Measurements from ENCODE around the gene ITGA3. TPM values are rescaled to one million over a fixed set of nuclear protein-coding genes. Genes with fewer than 3 reads are reported as not detected.
A peak's percentile ranks its signal among the peaks of the same experiment; 100 is the strongest.

The ITGA3 gene
- total RNA-seq, 6 donors from 2014 or later, result 193 to 469 (median 350) TPM

GRCh38 chr17:50135316-50136095 lies 79.6 kb downstream of the ITGA3 start:
- DNase-seq, result no peak
- H3K36me3 ChIP-seq, result peaks cover 8 to 64% (median 57%) of the 10 kb centered on the region in 4 donors
- no peak overlapping the region for H3K4me3 ChIP-seq
- no peaks in the 10 kb centered on the region for H3K9me3 ChIP-seq
- H3K27me3 ChIP-seq, result peaks cover 0 to 4% (median 0%) of the 10 kb centered on the region in 4 donors
- TF ChIP-seq EP300 (IDR thresholded peaks at IDR 0.05), result no peak
- no peak for TF ChIP-seq POLR2AphosphoS5 (IDR thresholded peaks at IDR 0.05)
- TF ChIP-seq CTCF (IDR thresholded peaks at IDR 0.05), result no peak
- no peak for TF ChIP-seq POLR2A (IDR thresholded peaks at IDR 0.05)
- peaks cover 11 to 37% (median 28%) of the 10 kb centered on the region in 4 donors for H3K4me1 ChIP-seq
- peak overlapping the region in 1 of 4 donors; percentile 10 for H3K27ac ChIP-seq
- ATAC-seq (ENCODE audit: low FRiP score in 2 of 2), result no peak
- 86 to 94% methylated on average over 8 to 13 of the region's 16 CpGs for WGBS, 2 donors

DNA sequence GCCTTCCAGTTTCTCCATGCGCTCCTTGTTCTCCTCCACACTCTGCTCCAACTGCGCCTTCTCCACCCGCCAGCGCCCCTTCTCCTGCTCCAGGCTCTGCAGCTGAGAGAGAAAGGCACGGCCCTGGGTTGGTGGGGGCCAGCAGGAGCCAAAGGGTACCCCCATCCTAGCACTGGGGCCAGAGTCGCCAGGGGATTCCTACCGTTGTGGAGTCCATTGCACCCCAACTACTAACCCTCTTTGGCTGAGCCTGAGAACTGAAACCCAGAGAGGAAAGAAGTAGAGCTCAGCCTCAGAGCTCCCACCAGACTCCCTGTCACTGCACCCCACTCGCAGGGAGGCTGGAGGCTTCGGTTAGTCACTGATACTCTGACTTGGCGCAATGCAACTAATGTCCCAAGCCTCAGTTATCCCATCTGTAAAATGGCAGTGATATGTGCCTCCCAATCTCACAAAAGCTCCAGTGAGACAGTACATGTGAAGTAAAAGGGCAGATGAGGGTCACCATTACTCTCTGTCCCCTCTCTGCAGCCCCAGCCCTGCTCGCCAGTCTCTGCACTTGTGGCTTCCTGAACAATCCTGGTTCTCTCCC lies 80.3 kb downstream of the ITGA3 start:
- 93 to 97% methylated on average over 7 to 10 of the region's 11 CpGs for WGBS, 2 donors
- Histone ChIP-seq H3K9me3 (no peaks in the 10 kb centered on the region), H3K4me1 (peaks cover 18 to 40% (median 31%) of the 10 kb centered on the region in 4 donors), H3K36me3 (peaks cover 13 to 71% (median 64%) of the 10 kb centered on the region in 4 donors), H3K27me3 (no peaks in the 10 kb centered on the region), H3K27ac (no peak overlapping the region), H3K4me3 (no peak overlapping the region)
- ATAC-seq (ENCODE audit: low FRiP score in 2 of 2) (no peak), DNase-seq (no peak)
- no peak for TF ChIP-seq POLR2AphosphoS5 (IDR thresholded peaks at IDR 0.05)
- no peak for TF ChIP-seq POLR2A (IDR thresholded peaks at IDR 0.05)
- no peak for TF ChIP-seq CTCF (IDR thresholded peaks at IDR 0.05)
- no peak for TF ChIP-seq EP300 (IDR thresholded peaks at IDR 0.05)

GRCh38 chr17:50137042-50137441 lies 81.1 kb downstream of the ITGA3 start:
- 94% methylated on average over 4 of the region's 4 CpGs for WGBS, 2 donors
- H3K36me3 ChIP-seq, result peaks cover 13 to 80% (median 69%) of the 10 kb centered on the region in 4 donors
- H3K4me3 ChIP-seq, result no peak overlapping the region
- H3K27me3 ChIP-seq, result no peaks in the 10 kb centered on the region
- DNase-seq, result no peak
- peaks cover 22 to 48% (median 40%) of the 10 kb centered on the region in 4 donors for H3K4me1 ChIP-seq
- H3K27ac ChIP-seq, result no peak overlapping the region
- TF ChIP-seq CTCF (IDR thresholded peaks at IDR 0.05), result no peak
- no peak for TF ChIP-seq POLR2A (IDR thresholded peaks at IDR 0.05)
- no peak for TF ChIP-seq EP300 (IDR thresholded peaks at IDR 0.05)
- TF ChIP-seq POLR2AphosphoS5 (IDR thresholded peaks at IDR 0.05), result no peak
- H3K9me3 ChIP-seq, result no peaks in the 10 kb centered on the region
- ATAC-seq (ENCODE audit: low FRiP score in 2 of 2), result no peak

GRCh38 chr17:50139185-50139783 lies 83.4 kb downstream of the ITGA3 start:
- Histone ChIP-seq H3K9me3 (no peaks in the 10 kb centered on the region), H3K4me1 (peaks cover 36 to 50% (median 39%) of the 10 kb centered on the region in 4 donors), H3K27ac (peak overlapping the region in 3 of 4 donors; percentile 18 to 79 (median 62)), H3K36me3 (peaks cover 22 to 98% (median 89%) of the 10 kb centered on the region in 4 donors), H3K27me3 (no peaks in the 10 kb centered on the region), H3K4me3 (no peak overlapping the region)
- no peak for ATAC-seq (ENCODE audit: low FRiP score in 2 of 2)
- TF ChIP-seq CTCF (IDR thresholded peaks at IDR 0.05) (no peak), POLR2A (IDR thresholded peaks at IDR 0.05) (no peak), POLR2AphosphoS5 (IDR thresholded peaks at IDR 0.05) (no peak), EP300 (IDR thresholded peaks at IDR 0.05) (no peak)
- WGBS, 2 donors, result 80 to 85% methylated on average over 13 to 15 of the region's 15 CpGs
- no peak for DNase-seq

Other genes starting within 250 kb of the ITGA3 start
- not detected for gene TAC4, start 208.0 kb upstream of the ITGA3 start, total RNA-seq
- gene DLX4, start 86.9 kb upstream of the ITGA3 start, total RNA-seq, result 10 to 100 TPM in 1 of 6 donors, 1 to 10 TPM in 4, under 1 TPM in 1; 0.61 to 12.7 (median 2.5) TPM
- gene DLX3, start 60.9 kb upstream of the ITGA3 start, total RNA-seq, result under 1 TPM in 4 of 6 donors, not detected in 2; 0.20 to 0.91 (median 0.54) TPM
- 10 to 100 TPM; 15.7 to 80.7 (median 34.9) TPM for gene PDK2, start 39.2 kb downstream of the ITGA3 start, total RNA-seq
- 10 to 100 TPM in 2 of 6 donors, 1 to 10 TPM in 3, under 1 TPM in 1; 0.49 to 16.8 (median 5.6) TPM for gene SAMD14, start 74.0 kb downstream of the ITGA3 start, total RNA-seq
- 100 to 1,000 TPM in 1 of 6 donors, 10 to 100 TPM in 5; 37.5 to 121 (median 74.7) TPM for gene PPP1R9B, start 94.6 kb downstream of the ITGA3 start, total RNA-seq
- 10 to 100 TPM in 5 of 6 donors, 1 to 10 TPM in 1; 1.6 to 19.7 (median 14.1) TPM for gene SGCA, start 109.9 kb downstream of the ITGA3 start, total RNA-seq
- 100 to 1,000 TPM in 3 of 6 donors, 10 to 100 TPM in 3; 15.4 to 555 (median 117) TPM for gene COL1A1, start 145.5 kb downstream of the ITGA3 start, total RNA-seq
- gene TMEM92, start 218.4 kb downstream of the ITGA3 start, total RNA-seq, result 10 to 100 TPM in 1 of 6 donors, 1 to 10 TPM in 5; 1.3 to 15.7 (median 3.8) TPM

All from upper lobe of left lung (tissue), 6 donors.